Measurements from ENCODE around the gene CFL2.

The CFL2 gene

DNA sequence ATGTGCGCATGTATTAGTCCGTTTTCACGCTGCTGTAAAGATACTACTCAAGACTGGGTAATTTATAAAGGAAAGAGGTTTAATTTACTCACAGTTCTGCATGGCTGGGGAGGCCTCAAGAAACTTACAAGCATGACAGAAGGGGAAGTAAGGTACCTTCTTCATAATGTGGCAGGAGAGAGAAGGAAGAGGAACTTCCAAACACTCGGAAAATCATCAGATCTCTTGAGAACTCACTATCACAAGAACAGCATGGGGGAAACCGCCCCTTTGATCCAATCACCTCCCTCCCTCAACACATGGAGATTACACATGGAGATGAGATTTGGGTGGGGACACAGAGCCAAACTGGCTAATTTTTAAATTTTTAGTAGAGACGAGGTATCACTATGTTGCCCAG, 42.7 kb downstream of the CFL2 start:
- FAIRE-seq: no peak
- TF ChIP-seq POLR2A (IDR thresholded peaks at IDR 0.05; ENCODE audit: low read depth, low read length): no peak
- DNase-seq (ENCODE audit: insufficient read length, low spot score): no peak

- DNase-seq (ENCODE audit: insufficient read length, low spot score): no peak
- no peak for TF ChIP-seq POLR2A (IDR thresholded peaks at IDR 0.05; ENCODE audit: low read depth, low read length)
- no peak for FAIRE-seq
Observed at GRCh38 chr14:34668111-34668510, 46.3 kb downstream of the CFL2 start.

- no peak for TF ChIP-seq POLR2A (IDR thresholded peaks at IDR 0.05; ENCODE audit: low read depth, low read length)
- DNase-seq (ENCODE audit: insufficient read length, low spot score): no peak
- no peak for FAIRE-seq
Observed at GRCh38 chr14:34667007-34667406, 47.4 kb downstream of the CFL2 start.

DNA sequence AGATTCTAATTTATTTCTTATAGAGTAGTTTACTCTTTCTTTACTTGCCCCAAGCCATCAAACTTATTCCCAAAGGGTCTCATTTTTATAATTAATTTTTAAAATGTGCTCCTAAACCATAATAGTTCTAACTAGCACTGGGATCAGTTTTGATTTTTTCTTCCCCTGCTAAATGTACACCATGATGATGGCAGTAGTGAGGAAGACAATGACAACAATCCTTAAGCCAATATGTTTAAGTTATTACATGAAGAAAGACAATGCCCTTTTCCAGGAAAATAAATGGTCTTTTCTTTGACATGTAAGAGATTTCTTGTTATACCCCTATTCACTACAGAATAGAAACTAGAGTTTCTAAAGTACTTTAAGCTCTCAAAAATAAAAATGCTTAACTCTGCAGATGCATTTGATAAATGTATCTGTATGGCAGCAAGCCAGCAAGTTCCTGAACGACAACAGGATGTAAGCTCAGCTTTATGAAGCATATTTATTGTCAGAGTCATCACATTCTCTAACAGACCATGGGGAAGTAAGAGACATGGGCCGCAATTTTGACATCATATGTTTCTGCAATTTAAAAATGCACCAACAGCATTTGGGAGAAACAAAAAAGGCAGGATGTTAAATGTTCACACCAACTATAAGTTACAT, 48.5 kb downstream of the CFL2 start:
- DNase-seq (ENCODE audit: insufficient read length, low spot score) (peak; percentile 42), FAIRE-seq (peak; percentile 100)
- TF ChIP-seq POLR2A (IDR thresholded peaks at IDR 0.05; ENCODE audit: low read depth, low read length): no peak

DNA sequence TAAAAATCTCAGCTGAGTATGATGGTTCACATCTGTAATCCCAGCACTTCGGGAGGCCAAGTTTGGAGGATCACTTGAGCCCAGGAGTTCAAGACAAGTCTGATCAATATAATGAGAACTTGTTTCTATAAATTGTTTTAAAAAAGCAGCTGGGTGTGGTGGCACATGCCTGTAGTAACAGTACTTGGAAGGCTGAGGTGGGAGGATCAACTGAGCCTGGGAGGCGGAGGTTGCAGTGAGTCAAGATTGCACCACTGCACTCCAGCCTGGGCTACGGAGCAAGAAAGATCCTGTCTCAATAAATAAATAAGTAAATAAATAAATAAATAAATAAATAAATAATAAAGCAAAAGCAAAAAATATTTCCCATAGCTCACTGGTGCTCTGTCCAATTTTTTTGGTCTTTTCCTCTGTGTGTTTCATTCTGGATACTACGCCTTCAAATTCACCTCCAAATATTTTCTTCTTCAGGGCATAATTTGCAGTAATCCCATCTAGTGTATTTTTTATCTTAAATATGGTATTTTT, 51.8 kb downstream of the CFL2 start:
- no peak for TF ChIP-seq POLR2A (IDR thresholded peaks at IDR 0.05; ENCODE audit: low read depth, low read length)
- no peak for FAIRE-seq
- DNase-seq (ENCODE audit: insufficient read length, low spot score): no peak

- FAIRE-seq (no peak), DNase-seq (ENCODE audit: insufficient read length, low spot score) (no peak)
- TF ChIP-seq POLR2A (IDR thresholded peaks at IDR 0.05; ENCODE audit: low read depth, low read length): no peak
Observed at GRCh38 chr14:34660796-34661195, 53.6 kb downstream of the CFL2 start.

Data from H54 (cell line).